T-helper 1 cell (primary cell): ENCODE measurements around the gene IFT22.
"Not testable (repeated sequence)": the region's sequence is repeated elsewhere in the genome, so short reads cannot be mapped to it uniquely, and the experiment has no call there.

Source experiments
- DNase-seq, 5 donors: peaks; one replicate each; pipeline ENCODE4 v3.0.0-alpha.2; 2012 to 2020

Gene IFT22

DNA sequence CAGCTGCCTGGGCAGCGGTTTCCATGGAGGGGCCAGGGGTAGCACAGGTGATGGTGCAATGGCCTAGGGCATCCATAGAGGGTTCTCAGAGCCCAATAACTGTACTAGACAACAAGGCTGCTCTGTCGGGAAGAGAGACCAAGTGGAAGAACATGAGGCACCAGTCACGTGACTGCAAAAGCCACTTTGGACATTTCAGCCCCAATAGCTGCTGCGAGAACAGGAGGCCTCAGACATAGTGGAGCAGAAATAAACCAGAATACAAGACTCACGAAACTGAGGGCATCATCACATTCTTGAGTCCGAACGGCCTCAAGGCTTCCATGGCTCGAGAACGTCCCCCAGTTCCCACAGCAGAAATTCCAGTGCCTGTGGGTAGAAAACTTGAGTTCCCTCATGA is 44.5 kb downstream of the IFT22 start:
- no peak for DNase-seq

- no peak for DNase-seq
Measured at GRCh38 chr7:101273206-101273605, 48.4 kb downstream of the IFT22 start.

DNA sequence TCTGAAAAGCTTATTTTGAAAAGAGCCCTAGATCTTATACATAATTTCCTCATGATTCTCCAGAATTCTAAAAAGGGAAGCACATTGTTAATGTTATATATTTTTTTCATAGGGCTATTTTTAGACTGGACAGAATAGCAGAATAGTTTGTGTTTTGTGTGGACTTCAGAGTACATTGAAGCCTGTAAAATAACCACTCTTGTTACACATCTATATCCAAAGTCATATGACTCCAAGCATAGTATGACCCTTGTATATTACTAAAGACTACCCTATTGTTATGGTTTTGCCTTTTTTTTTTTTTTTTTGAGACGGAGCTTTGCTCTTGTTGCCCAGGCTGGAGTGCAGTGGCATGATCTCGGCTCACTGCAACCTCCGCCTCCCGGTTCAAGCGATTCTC is 50.6 kb downstream of the IFT22 start:
- DNase-seq, result no peak

- no peak for DNase-seq
Measured at GRCh38 chr7:101269664-101270063, 51.9 kb downstream of the IFT22 start.

DNA sequence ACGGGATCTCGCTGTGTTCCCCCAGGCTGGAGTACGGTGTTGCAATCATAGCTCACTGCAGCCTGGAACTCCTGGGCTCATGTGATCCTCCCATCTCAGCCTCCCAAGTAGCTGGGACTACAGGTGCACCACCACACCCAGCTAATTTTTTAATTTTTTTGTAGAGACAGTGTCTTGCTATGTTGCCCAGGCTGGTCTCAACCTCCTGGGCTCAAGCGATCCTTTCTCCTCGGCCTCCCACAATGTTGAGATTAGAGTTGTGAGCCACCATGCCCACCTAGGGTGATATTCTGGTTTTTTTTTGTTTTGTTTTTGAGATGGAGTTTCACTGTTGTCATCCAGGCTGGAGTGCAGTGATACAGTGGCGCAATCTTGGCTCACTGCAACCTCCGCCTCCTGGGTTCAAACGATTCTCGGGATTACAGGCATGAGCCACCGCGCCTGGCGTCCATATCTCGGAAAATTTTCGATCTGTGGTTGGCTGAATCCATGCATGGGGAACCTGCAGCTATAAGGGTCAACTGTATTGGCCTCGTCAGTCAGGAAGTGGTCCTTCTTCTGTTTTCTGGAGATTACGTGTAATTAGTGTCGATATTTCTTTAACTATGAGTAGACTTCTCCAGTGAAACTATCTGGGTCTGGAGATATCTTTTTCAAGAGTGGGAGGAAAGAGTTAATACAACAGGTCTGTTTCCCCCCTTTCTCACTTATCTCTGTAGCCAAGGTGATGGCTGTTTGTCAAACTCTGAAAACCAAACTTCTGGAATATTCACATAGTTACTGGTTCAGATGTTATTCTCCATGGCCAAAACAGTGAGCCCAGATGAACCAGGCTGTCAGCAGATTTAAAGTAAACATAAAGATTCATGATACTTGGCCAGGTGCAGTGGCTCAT is 55.7 kb downstream of the IFT22 start:
- DNase-seq, result no peak

DNA sequence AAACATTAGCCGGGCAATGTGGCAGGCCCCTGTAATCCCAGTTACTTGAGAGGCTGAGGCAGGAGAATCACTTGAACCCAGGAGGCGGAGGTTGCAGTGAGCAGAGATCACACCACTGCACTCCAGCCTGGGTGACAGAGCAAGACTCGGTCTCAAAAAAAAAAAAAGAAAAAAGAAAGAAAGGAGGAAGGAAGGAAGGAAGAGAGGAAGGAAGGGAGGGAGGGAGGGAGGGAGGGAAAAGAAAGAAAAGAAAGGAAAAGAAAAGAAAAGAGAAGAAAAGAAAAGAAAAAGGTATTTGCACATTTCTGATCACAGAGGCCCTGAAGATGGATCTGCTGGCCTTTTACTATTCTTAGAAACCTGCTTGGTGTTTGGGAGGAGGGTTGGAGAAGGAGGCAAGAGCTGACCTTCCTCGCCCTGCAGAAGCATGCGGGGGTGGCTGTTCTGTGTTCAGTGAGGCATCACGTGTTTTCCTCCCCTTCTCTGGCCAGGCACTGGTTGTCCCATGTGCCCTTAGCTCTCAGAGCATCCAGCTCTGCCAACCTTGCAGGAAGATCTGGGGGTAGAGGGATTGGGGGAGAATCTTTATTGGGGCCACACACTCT is 57.4 kb downstream of the IFT22 start:
- DNase-seq, result not testable (repeated sequence)
